ENCODE data around the gene PKD2L2.

The PKD2L2 gene

GRCh38 chr5:137954131-137954879 is 65.0 kb downstream of the PKD2L2 start:
- TF ChIP-seq SPI1 (IDR thresholded peaks at IDR 0.05; ENCODE audit: borderline replicate concordance, low read depth) (no peak), CTCF (IDR thresholded peaks at IDR 0.05; ENCODE audit: insufficient read depth, low read length) (no peak), GABPA (IDR thresholded peaks at IDR 0.05; ENCODE audit: low read depth) (no peak), POLR2AphosphoS5 (IDR thresholded peaks at IDR 0.05; ENCODE audit: low read depth) (no peak), REST (IDR thresholded peaks at IDR 0.05; ENCODE audit: insufficient replicate concordance, low read depth) (no peak)
- Histone ChIP-seq H3K27me3 (ENCODE audit: insufficient read depth, poor library complexity, severe bottlenecking) (no peaks in the 10 kb centered on the region), H3K27ac (replicated peaks) (no peak overlapping the region), H3K4me3 (replicated peaks; ENCODE audit: insufficient read depth, low read length) (no peak overlapping the region)
- DNase-seq (ENCODE audit: low read depth in 1 of 2, low spot score in 1 of 2): no peak

- DNase-seq (ENCODE audit: low read depth in 1 of 2, low spot score in 1 of 2): no peak
- TF ChIP-seq CTCF (IDR thresholded peaks at IDR 0.05; ENCODE audit: insufficient read depth, low read length) (no peak), SPI1 (IDR thresholded peaks at IDR 0.05; ENCODE audit: borderline replicate concordance, low read depth) (no peak), REST (IDR thresholded peaks at IDR 0.05; ENCODE audit: insufficient replicate concordance, low read depth) (no peak), GABPA (IDR thresholded peaks at IDR 0.05; ENCODE audit: low read depth) (no peak), POLR2AphosphoS5 (IDR thresholded peaks at IDR 0.05; ENCODE audit: low read depth) (no peak)
- H3K27ac ChIP-seq (replicated peaks): no peak overlapping the region
- H3K4me3 ChIP-seq (replicated peaks; ENCODE audit: insufficient read depth, low read length): no peak overlapping the region
- no peaks in the 10 kb centered on the region for H3K27me3 ChIP-seq (ENCODE audit: insufficient read depth, poor library complexity, severe bottlenecking)
These were observed 68.7 kb downstream of the PKD2L2 start for GRCh38 chr5:137957948-137958347.

- H3K4me3 ChIP-seq (replicated peaks; ENCODE audit: insufficient read depth, low read length): no peak overlapping the region
- DNase-seq (ENCODE audit: low read depth in 1 of 2, low spot score in 1 of 2): no peak
- TF ChIP-seq SPI1 (IDR thresholded peaks at IDR 0.05; ENCODE audit: borderline replicate concordance, low read depth) (no peak), REST (IDR thresholded peaks at IDR 0.05; ENCODE audit: insufficient replicate concordance, low read depth) (no peak), GABPA (IDR thresholded peaks at IDR 0.05; ENCODE audit: low read depth) (no peak), CTCF (IDR thresholded peaks at IDR 0.05; ENCODE audit: insufficient read depth, low read length) (no peak), POLR2AphosphoS5 (IDR thresholded peaks at IDR 0.05; ENCODE audit: low read depth) (no peak)
- no peaks in the 10 kb centered on the region for H3K27me3 ChIP-seq (ENCODE audit: insufficient read depth, poor library complexity, severe bottlenecking)
- no peak overlapping the region for H3K27ac ChIP-seq (replicated peaks)
These were observed 70.2 kb downstream of the PKD2L2 start for GRCh38 chr5:137959488-137959887.

Data from HL-60 (cell line).